Colonic mucosa (tissue), 4 donors: ENCODE measurements around the gene OR5B2. TPM values are rescaled to one million over a fixed set of nuclear protein-coding genes. Genes with fewer than 3 reads are reported as not detected.

Source experiments
- DNase-seq: peaks from one replicate; pipeline ENCODE4 v3.0.0-alpha.2; 2020
- H3K27ac ChIP-seq: fragments of 200-600 bp; one replicate; pipeline ENCODE4 v1.8.0; 2021
- H3K27me3 ChIP-seq: fragments of 200-600 bp; one replicate; pipeline ENCODE4 v1.8.0; 2021
- H3K36me3 ChIP-seq: fragments of 200-600 bp; one replicate; pipeline ENCODE4 v1.8.0; 2021
- H3K4me1 ChIP-seq: fragments of 200-600 bp; one replicate; pipeline ENCODE4 v1.8.0; 2021; ENCODE audit warnings: mild to moderate bottlenecking
- H3K4me3 ChIP-seq: fragments of 200-600 bp; one replicate; pipeline ENCODE4 v1.8.0; 2021
- H3K9ac ChIP-seq, 2 donors: one replicate each; pipeline ENCODE4 v1.7.0; 2013; ENCODE audit warnings: control low read depth in 2 of 2, low read depth in 2 of 2, low read length in 2 of 2
- H3K9me3 ChIP-seq: fragments of 200-600 bp; one replicate; pipeline ENCODE4 v1.8.0; 2021
- intact Hi-C: fragments of 100-400 bp; cut with DNase I; formaldehyde crosslinking; loops from one replicate; pipeline ENCODE4 v1.14.1; 2022
- total RNA-seq, 2 donors: library from RNA; stranded (reverse); fragmentation: NEBNext Ultra II Directional in 1 of 2; extraction: Animal tissue kit (Norgen Biotek cat#: 25700) in 1 of 2; gene quantifications; one replicate each; pipeline ENCODE4 v1.2.1, GENCODE V29; 2021
- TF ChIP-seq, protein P1 (sequence below): fragments of 200-600 bp; IDR thresholded peaks from one replicate; pipeline ENCODE4 v1.8.0; 2022; ENCODE audit warnings: antibody characterized with exemption, mild to moderate bottlenecking
- donor health status: healthy.
- donor health status: DM: no; HTN: no; CAD: no.
- donor health status: DM: no; HTN: no; CAD: no.

OR5B2 gene
- total RNA-seq, 2 donors from 2014 or later, result not detected

DNA sequence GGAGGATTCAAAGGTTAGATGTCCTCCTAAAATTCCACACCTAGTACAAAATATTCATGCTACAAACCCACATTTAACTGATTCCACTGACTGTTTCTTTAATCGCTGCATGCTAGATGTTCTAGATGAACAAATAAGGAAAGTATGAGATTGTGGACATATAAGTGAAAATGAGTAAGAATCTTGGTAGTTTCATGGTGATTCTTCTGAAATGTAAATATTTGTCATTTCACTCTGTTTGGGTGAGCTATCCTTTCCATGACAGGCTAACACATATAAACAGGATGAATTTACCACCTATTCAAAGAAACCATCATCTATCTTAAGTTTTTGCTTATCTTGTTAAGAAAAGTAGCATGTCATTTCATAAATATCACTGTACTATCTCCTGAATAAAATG is 36.0 kb downstream of the OR5B2 start:
- intact Hi-C loops, result no loop called here
- Histone ChIP-seq H3K4me3 (no peak overlapping the region), H3K27me3 (no peaks in the 10 kb centered on the region), H3K9me3 (no peaks in the 10 kb centered on the region), H3K9ac (no peak overlapping the region), H3K36me3 (no peaks in the 10 kb centered on the region), H3K27ac (no peak overlapping the region), H3K4me1 (no peaks in the 10 kb centered on the region)
- no peak for DNase-seq
- TF ChIP-seq, protein P1, sequence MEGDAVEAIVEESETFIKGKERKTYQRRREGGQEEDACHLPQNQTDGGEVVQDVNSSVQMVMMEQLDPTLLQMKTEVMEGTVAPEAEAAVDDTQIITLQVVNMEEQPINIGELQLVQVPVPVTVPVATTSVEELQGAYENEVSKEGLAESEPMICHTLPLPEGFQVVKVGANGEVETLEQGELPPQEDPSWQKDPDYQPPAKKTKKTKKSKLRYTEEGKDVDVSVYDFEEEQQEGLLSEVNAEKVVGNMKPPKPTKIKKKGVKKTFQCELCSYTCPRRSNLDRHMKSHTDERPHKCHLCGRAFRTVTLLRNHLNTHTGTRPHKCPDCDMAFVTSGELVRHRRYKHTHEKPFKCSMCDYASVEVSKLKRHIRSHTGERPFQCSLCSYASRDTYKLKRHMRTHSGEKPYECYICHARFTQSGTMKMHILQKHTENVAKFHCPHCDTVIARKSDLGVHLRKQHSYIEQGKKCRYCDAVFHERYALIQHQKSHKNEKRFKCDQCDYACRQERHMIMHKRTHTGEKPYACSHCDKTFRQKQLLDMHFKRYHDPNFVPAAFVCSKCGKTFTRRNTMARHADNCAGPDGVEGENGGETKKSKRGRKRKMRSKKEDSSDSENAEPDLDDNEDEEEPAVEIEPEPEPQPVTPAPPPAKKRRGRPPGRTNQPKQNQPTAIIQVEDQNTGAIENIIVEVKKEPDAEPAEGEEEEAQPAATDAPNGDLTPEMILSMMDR, result no peak

DNA sequence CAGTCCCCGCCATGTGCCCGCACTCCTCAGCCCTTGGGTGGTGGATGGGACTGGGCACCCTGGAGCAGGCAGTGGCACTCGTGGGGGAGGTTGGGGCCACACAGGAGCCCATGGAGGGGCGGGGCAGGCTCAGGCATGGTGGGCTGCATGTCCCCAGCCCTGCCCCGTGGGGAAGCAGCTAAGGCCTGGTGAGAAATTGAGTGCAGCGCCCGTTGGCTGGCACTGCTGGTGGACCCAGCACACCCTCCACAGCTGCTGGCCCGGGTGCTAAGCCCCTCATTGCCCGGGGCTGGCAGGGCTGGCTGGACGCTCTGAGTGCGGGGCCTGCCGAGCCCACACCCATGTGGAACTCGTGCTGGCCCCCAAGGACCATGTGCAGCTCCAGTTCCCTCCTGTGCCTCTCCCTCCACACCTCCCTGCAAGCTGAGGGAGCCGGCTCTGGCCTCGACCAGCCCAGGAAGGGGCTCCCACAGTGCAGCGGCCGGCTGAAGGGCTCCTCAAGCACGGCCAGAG is 37.3 kb downstream of the OR5B2 start:
- Histone ChIP-seq H3K9ac (no peak overlapping the region), H3K9me3 (no peaks in the 10 kb centered on the region), H3K4me1 (no peaks in the 10 kb centered on the region), H3K4me3 (no peak overlapping the region), H3K27me3 (no peaks in the 10 kb centered on the region), H3K27ac (no peak overlapping the region), H3K36me3 (no peaks in the 10 kb centered on the region)
- intact Hi-C loops, result no loop called here
- no peak for DNase-seq
- TF ChIP-seq, protein P1, result no peak

Other genes starting within 250 kb of the OR5B2 start
- gene OR9Q2, start 239.1 kb downstream of the OR5B2 start, total RNA-seq, result not detected
- gene OR1S2, start 224.0 kb downstream of the OR5B2 start, total RNA-seq, result not detected
- gene OR1S1, start 215.4 kb downstream of the OR5B2 start, total RNA-seq, result not detected
- not detected for gene OR10Q1, start 199.2 kb downstream of the OR5B2 start, total RNA-seq
- gene OR10W1, start 159.9 kb downstream of the OR5B2 start, total RNA-seq, result not detected
- not detected for gene OR5B17, start 69.1 kb downstream of the OR5B2 start, total RNA-seq
- gene OR5B3, start 21.2 kb downstream of the OR5B2 start, total RNA-seq, result not detected
- not detected for gene OR5B12, start 14.1 kb upstream of the OR5B2 start, total RNA-seq
- not detected for gene OR5B21, start 80.0 kb upstream of the OR5B2 start, total RNA-seq
- gene LPXN, start 147.7 kb upstream of the OR5B2 start, total RNA-seq, result 1 to 10 TPM; 7.8 to 10.0 TPM
- gene ZFP91, start 150.9 kb upstream of the OR5B2 start, total RNA-seq, result 10 to 100 TPM; 60.9 to 92.0 TPM
- gene CNTF, start 194.5 kb upstream of the OR5B2 start, total RNA-seq, result 1 to 10 TPM; 1.8 to 2.1 TPM